MM.1S (cell line): ENCODE measurements around the gene TSPAN17.

ENCODE experiments used
- DNase-seq: peaks from one replicate; pipeline ENCODE4 v3.0.0-alpha.2; 2015
- H2AFZ ChIP-seq: fragments of 300-600 bp; sonication (generic); 2 replicates; pipeline ENCODE4 v1.6.0; 2016; ENCODE audit warnings: antibody characterized with exemption, low read length
- H3F3A ChIP-seq: fragments of 300-600 bp; sonication (generic); 2 replicates; pipeline ENCODE4 v1.6.1; 2016; ENCODE audit warnings: mild to moderate bottlenecking, antibody characterized with exemption, low read length, moderate library complexity, mixed read lengths; ENCODE audit not compliant: insufficient read depth
- H3K27ac ChIP-seq: fragments of 300-600 bp; sonication (generic); 2 replicates; pipeline ENCODE4 v1.5.1; 2016; ENCODE audit warnings: mild to moderate bottlenecking, low read length
- H3K27me3 ChIP-seq: fragments of 300-600 bp; sonication (generic); replicated peaks from 2 replicates; pipeline ENCODE4 v1.6.0; 2016; ENCODE audit warnings: low read length; ENCODE audit not compliant: insufficient read depth
- H3K36me3 ChIP-seq: fragments of 300-600 bp; sonication (generic); replicated peaks from 2 replicates; pipeline ENCODE4 v1.6.1; 2016; ENCODE audit warnings: mild to moderate bottlenecking, low read length, mixed read lengths; ENCODE audit not compliant: insufficient read depth
- H3K4me1 ChIP-seq: fragments of 300-600 bp; sonication (generic); 2 replicates; pipeline ENCODE4 v1.6.1; 2016; ENCODE audit warnings: low read length, mixed read lengths
- H3K4me2 ChIP-seq: fragments of 300-600 bp; sonication (generic); 2 replicates; pipeline ENCODE4 v1.6.0; 2016; ENCODE audit warnings: low read depth, low read length
- H3K4me3 ChIP-seq: fragments of 300-600 bp; sonication (generic); 2 replicates; pipeline ENCODE4 v1.5.1; 2016; ENCODE audit warnings: low read length, mixed read lengths
- H3K79me2 ChIP-seq: fragments of 300-600 bp; sonication (generic); 2 replicates; pipeline ENCODE4 v1.6.1; 2016; ENCODE audit warnings: mixed run types, low read length, mixed read lengths
- H3K9ac ChIP-seq: fragments of 300-600 bp; sonication (generic); 2 replicates; pipeline ENCODE4 v1.6.1; 2016; ENCODE audit warnings: low read length, mixed read lengths
- H3K9me2 ChIP-seq: fragments of 300-600 bp; sonication (generic); replicated peaks from 2 replicates; pipeline ENCODE4 v1.6.1; 2016; ENCODE audit warnings: mild to moderate bottlenecking, low read length, mixed read lengths; ENCODE audit not compliant: insufficient read depth
- H3K9me3 ChIP-seq: fragments of 300-600 bp; sonication (generic); replicated peaks from 2 replicates; pipeline ENCODE4 v1.6.1; 2016; ENCODE audit warnings: mild to moderate bottlenecking, low read length, mixed read lengths; ENCODE audit not compliant: insufficient read depth
- H4K20me1 ChIP-seq: fragments of 300-600 bp; sonication (generic); 2 replicates; pipeline ENCODE4 v1.6.1; 2016; ENCODE audit warnings: mild to moderate bottlenecking, low read length, moderate library complexity, mixed read lengths; ENCODE audit not compliant: insufficient read depth
- CTCF ChIP-seq: fragments of 300-600 bp; sonication (generic); IDR thresholded peaks from 2 replicates; pipeline ENCODE4 v1.5.1; 2016; ENCODE audit warnings: antibody characterized with exemption, low read length, mixed read lengths
- EZH2 ChIP-seq: fragments of 300-600 bp; sonication (generic); optimal IDR thresholded peaks from 2 replicates; pipeline ENCODE3; 2017; ENCODE audit warnings: low read depth, mild to moderate bottlenecking, antibody characterized with exemption, low read length, mixed read lengths
- EZH2phosphoT487 ChIP-seq: fragments of 300-600 bp; sonication (generic); IDR thresholded peaks from 2 replicates; pipeline ENCODE4 v1.6.1; 2018; ENCODE audit warnings: antibody characterized with exemption, low read length

Gene TSPAN17

GRCh38 chr5:176608142-176608705, 39.1 kb upstream of the TSPAN17 start:
- Histone ChIP-seq H3K36me3 (no peaks in the 10 kb centered on the region), H2AFZ (no peak overlapping the region), H3K4me3 (no peak overlapping the region), H3K4me1 (peaks cover 23% of the 10 kb centered on the region), H4K20me1 (no peaks in the 10 kb centered on the region), H3K79me2 (peaks cover 3% of the 10 kb centered on the region; the same call in 1 of the 2 replicates), H3K4me2 (peak overlapping the region; percentile 18; the same call in 1 of the 2 replicates), H3K27ac (no peak overlapping the region), H3K9me3 (no peaks in the 10 kb centered on the region), H3K9ac (no peak overlapping the region), H3K9me2 (no peaks in the 10 kb centered on the region), H3F3A (0 out of 2 replicates have a peak, but pooled peaks cover 4% of the 10 kb centered on the region), H3K27me3 (peaks cover 22% of the 10 kb centered on the region)
- TF ChIP-seq EZH2phosphoT487 (no peak), EZH2 (no peak), CTCF (no peak)
- peak; percentile 19 for DNase-seq

GRCh38 chr5:176608937-176609723, 38.2 kb upstream of the TSPAN17 start:
- no peak overlapping the region for H3K9ac ChIP-seq
- peak overlapping the region; percentile 77 for H3K4me2 ChIP-seq
- no peak overlapping the region for H2AFZ ChIP-seq
- TF ChIP-seq CTCF (no peak), EZH2 (no peak), EZH2phosphoT487 (no peak)
- no peaks in the 10 kb centered on the region for H3K9me2 ChIP-seq
- H3K79me2 ChIP-seq = peaks cover 3% of the 10 kb centered on the region; the same call in 1 of the 2 replicates
- no peaks in the 10 kb centered on the region for H3K36me3 ChIP-seq
- 0 out of 2 replicates have a peak, but pooled peaks cover 4% of the 10 kb centered on the region for H3F3A ChIP-seq
- H4K20me1 ChIP-seq = no peaks in the 10 kb centered on the region
- peak overlapping the region; percentile 56; the same call in 1 of the 2 replicates for H3K4me3 ChIP-seq
- no peaks in the 10 kb centered on the region for H3K9me3 ChIP-seq
- no peak overlapping the region for H3K27ac ChIP-seq
- peaks cover 23% of the 10 kb centered on the region for H3K4me1 ChIP-seq
- H3K27me3 ChIP-seq = peaks cover 29% of the 10 kb centered on the region
- DNase-seq = no peak

- no peaks in the 10 kb centered on the region for H3K9me3 ChIP-seq
- H3K4me3 ChIP-seq = peak within 1 kb of the TSS; percentile 72
- H3K4me1 ChIP-seq = peaks cover 23% of the 10 kb centered on the region
- peaks cover 3% of the 10 kb centered on the region; the same call in 1 of the 2 replicates for H3K79me2 ChIP-seq
- no peaks in the 10 kb centered on the region for H3K36me3 ChIP-seq
- H3K27me3 ChIP-seq = peaks cover 29% of the 10 kb centered on the region
- DNase-seq = peak; percentile 74
- H3K4me2 ChIP-seq = peak within 1 kb of the TSS; percentile 88
- no peaks in the 10 kb centered on the region for H3K9me2 ChIP-seq
- no peaks in the 10 kb centered on the region for H4K20me1 ChIP-seq
- peak within 1 kb of the TSS; percentile 83 for H2AFZ ChIP-seq
- H3K9ac ChIP-seq = peak within 1 kb of the TSS; percentile 27; the same call in 1 of the 2 replicates
- H3K27ac ChIP-seq = no peak within 1 kb of the TSS
- TF ChIP-seq CTCF (peak; percentile 25; the same call in 1 of the 2 replicates), EZH2phosphoT487 (no peak)
- 0 out of 2 replicates have a peak, but pooled peaks cover 4% of the 10 kb centered on the region for H3F3A ChIP-seq
These were observed 37.4 kb upstream of the TSPAN17 start, which contains the start of gene GPRIN1 for GRCh38 chr5:176609724-176610434. TSS of gene GPRIN1 (minus strand) at chr5:176610156. CDS start at chr5:176599834, 10,322 bp downstream.
